Astrocyte of the cerebellum (primary cell): Measurements from ENCODE around the gene RER1.

Experiments used
- DNase-seq: peaks from one replicate; pipeline ENCODE4 v3.0.0-alpha.2; 2011; ENCODE audit warnings: low read depth
- H3K4me3 ChIP-seq: 2 replicates; pipeline ENCODE4 v1.5.1; 2011; ENCODE audit warnings: mild to moderate bottlenecking, low read depth, low read length, moderate library complexity
- in situ Hi-C: cut with HindIII; loops from 2 replicates; pipeline ENCODE4 v1.10.0; 2017; ENCODE audit warnings: low sequenced_read_pairs
- TF ChIP-seq, protein P1 (sequence below): IDR thresholded peaks from 2 replicates; pipeline ENCODE4 v1.5.1; 2012; ENCODE audit warnings: low read length, low read depth, moderate library complexity, mild to moderate bottlenecking; ENCODE audit errors: missing control alignments

The RER1 gene

GRCh38 chr1:2445823-2446215 is 54.2 kb downstream of the RER1 start:
- no peak overlapping the region for H3K4me3 ChIP-seq
- TF ChIP-seq, protein P1, sequence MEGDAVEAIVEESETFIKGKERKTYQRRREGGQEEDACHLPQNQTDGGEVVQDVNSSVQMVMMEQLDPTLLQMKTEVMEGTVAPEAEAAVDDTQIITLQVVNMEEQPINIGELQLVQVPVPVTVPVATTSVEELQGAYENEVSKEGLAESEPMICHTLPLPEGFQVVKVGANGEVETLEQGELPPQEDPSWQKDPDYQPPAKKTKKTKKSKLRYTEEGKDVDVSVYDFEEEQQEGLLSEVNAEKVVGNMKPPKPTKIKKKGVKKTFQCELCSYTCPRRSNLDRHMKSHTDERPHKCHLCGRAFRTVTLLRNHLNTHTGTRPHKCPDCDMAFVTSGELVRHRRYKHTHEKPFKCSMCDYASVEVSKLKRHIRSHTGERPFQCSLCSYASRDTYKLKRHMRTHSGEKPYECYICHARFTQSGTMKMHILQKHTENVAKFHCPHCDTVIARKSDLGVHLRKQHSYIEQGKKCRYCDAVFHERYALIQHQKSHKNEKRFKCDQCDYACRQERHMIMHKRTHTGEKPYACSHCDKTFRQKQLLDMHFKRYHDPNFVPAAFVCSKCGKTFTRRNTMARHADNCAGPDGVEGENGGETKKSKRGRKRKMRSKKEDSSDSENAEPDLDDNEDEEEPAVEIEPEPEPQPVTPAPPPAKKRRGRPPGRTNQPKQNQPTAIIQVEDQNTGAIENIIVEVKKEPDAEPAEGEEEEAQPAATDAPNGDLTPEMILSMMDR: no peak
- DNase-seq: no peak
- in situ Hi-C loops: no loop called here

GRCh38 chr1:2446394-2446793 is 54.8 kb downstream of the RER1 start:
- H3K4me3 ChIP-seq: no peak overlapping the region
- TF ChIP-seq, protein P1: no peak
- in situ Hi-C loops: no loop called here
- DNase-seq: no peak

- in situ Hi-C loops: no loop called here
- no peak overlapping the region for H3K4me3 ChIP-seq
Observed at GRCh38 chr1:2446861-2447260, 55.2 kb downstream of the RER1 start.

GRCh38 chr1:2447276-2448097 is 55.8 kb downstream of the RER1 start:
- no peak overlapping the region for H3K4me3 ChIP-seq
- no peak for DNase-seq
- TF ChIP-seq, protein P1: no peak
- in situ Hi-C loops: no loop called here

More at GRCh38 chr1:2446861-2447260, 55.2 kb downstream of the RER1 start:
- DNase-seq: no peak
- TF ChIP-seq, protein P1: no peak

GRCh38 chr1:2448098-2448445 is 56.4 kb downstream of the RER1 start:
- DNase-seq: no peak
- in situ Hi-C loops: no loop called here
- no peak overlapping the region for H3K4me3 ChIP-seq
- TF ChIP-seq, protein P1: no peak

GRCh38 chr1:2449636-2450454 is 58.2 kb downstream of the RER1 start:
- no peak for DNase-seq
- in situ Hi-C loops: no loop called here

More at GRCh38 chr1:2449636-2450454, 58.2 kb downstream of the RER1 start:
- no peak overlapping the region for H3K4me3 ChIP-seq
- TF ChIP-seq, protein P1: no peak
